Measurements from ENCODE around the gene OPN5. TPM values are rescaled to one million over a fixed set of nuclear protein-coding genes. Genes with fewer than 3 reads are reported as not detected.

OPN5 gene
- total and polyA plus RNA-seq, 3 donors from 2014 or later: 6.3 to 17.3 (median 7.3) TPM

GRCh38 chr6:47749757-47750156 lies 32.1 kb upstream of the OPN5 start:
- Histone ChIP-seq H3K4me3 (no peak overlapping the region), H3K4me1 (no peaks in the 10 kb centered on the region), H3K27me3 (no peaks in the 10 kb centered on the region), H3K36me3 (ENCODE audit: low read depth, missing control alignments) (no peaks in the 10 kb centered on the region), H3K27ac (no peak overlapping the region), H3K9me3 (no peaks in the 10 kb centered on the region)
- no peak for TF ChIP-seq CTCF (IDR thresholded peaks at IDR 0.05)
- TF ChIP-seq POLR2A (IDR thresholded peaks at IDR 0.05): no peak
- 69 to 70% methylated on average over 1 of the region's 1 CpG for WGBS, 2 donors
- DNase-seq: no peak
- intact Hi-C loops (cut with DNase I; ENCODE audit: low total_unique reads): no loop called here

GRCh38 chr6:47752801-47753200 lies 29.0 kb upstream of the OPN5 start:
- intact Hi-C loops (cut with DNase I; ENCODE audit: low total_unique reads): no loop called here
- DNase-seq: no peak
- H3K27ac ChIP-seq: no peak overlapping the region
- 75 to 81% methylated on average over 1 of the region's 1 CpG for WGBS, 2 donors
- H3K9me3 ChIP-seq: no peaks in the 10 kb centered on the region
- H3K4me3 ChIP-seq: no peak overlapping the region
- H3K27me3 ChIP-seq: no peaks in the 10 kb centered on the region
- H3K4me1 ChIP-seq: no peaks in the 10 kb centered on the region
- no peak for TF ChIP-seq POLR2A (IDR thresholded peaks at IDR 0.05)
- TF ChIP-seq CTCF (IDR thresholded peaks at IDR 0.05): no peak
- no peaks in the 10 kb centered on the region for H3K36me3 ChIP-seq (ENCODE audit: low read depth, missing control alignments)

DNA sequence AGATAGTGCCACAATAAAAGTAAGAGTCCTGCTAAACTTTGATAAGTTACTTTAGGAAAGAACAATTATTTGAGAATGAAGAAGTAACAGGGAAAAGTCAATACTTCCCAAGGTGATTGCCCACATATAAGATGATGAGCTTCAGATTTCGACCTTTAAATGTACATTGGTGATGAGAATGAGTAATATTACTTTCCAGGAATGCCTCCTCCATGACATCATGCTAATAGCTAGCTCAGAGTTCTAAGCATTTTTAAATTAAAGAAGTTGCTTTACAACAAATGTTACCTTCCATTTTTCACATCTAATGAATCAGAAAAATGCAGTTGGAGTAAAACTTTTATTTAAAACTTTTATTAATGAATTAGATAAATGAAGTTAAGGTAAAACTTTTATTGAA lies 22.5 kb upstream of the OPN5 start:
- H3K27me3 ChIP-seq: no peaks in the 10 kb centered on the region
- intact Hi-C loops (cut with DNase I; ENCODE audit: low total_unique reads): no loop called here
- no peaks in the 10 kb centered on the region for H3K9me3 ChIP-seq
- WGBS, 2 donors: 57 to 64% methylated on average over 1 of the region's 1 CpG
- TF ChIP-seq CTCF (IDR thresholded peaks at IDR 0.05) (no peak), POLR2A (IDR thresholded peaks at IDR 0.05) (no peak)
- no peak for DNase-seq
- no peaks in the 10 kb centered on the region for H3K4me1 ChIP-seq
- H3K4me3 ChIP-seq: no peak overlapping the region
- no peak overlapping the region for H3K27ac ChIP-seq
- no peaks in the 10 kb centered on the region for H3K36me3 ChIP-seq (ENCODE audit: low read depth, missing control alignments)

DNA sequence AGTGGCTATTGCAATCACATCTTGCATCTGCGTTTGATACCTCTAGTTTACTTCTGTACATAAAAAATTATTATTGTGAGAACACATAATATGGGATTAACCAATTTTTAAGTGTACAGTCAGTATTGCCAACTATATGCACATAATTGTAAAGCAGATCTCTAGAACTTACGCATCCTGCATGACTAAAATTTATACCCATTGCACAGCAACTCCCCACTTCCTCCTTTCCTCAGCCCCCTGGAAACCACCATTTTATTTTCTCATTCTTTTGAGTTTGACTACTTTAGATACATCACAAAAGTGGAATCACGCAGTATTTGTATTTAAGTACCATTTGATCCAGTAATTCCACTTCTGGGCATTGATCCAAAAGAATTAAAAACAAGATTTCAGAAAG lies 19.3 kb upstream of the OPN5 start:
- H3K27me3 ChIP-seq: no peaks in the 10 kb centered on the region
- no peak overlapping the region for H3K27ac ChIP-seq
- no peaks in the 10 kb centered on the region for H3K36me3 ChIP-seq (ENCODE audit: low read depth, missing control alignments)
- intact Hi-C loops (cut with DNase I; ENCODE audit: low total_unique reads): no loop called here
- no peak overlapping the region for H3K4me3 ChIP-seq
- no peaks in the 10 kb centered on the region for H3K4me1 ChIP-seq
- DNase-seq: no peak
- no peaks in the 10 kb centered on the region for H3K9me3 ChIP-seq
- WGBS, 2 donors: 89 to 96% methylated on average over 3 of the region's 3 CpGs
- TF ChIP-seq CTCF (IDR thresholded peaks at IDR 0.05) (no peak), POLR2A (IDR thresholded peaks at IDR 0.05) (no peak)

DNA sequence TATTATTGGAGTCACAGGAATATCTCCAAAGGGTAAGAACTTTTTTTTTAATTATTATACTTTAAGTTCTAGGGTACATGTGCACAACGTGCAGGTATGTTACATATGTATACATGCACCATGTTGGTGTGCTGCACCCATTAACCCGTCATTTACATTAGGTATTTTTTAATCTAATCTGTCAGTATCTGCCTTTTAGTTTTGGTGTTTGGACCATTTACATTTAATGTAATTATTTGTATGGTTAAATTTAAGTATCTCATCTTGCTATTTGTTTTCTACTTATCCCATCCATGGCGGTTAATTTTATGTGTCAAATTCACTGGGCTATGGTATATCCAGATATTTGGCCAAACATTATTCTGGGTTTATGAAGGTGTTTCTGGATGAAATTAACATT lies 15.4 kb upstream of the OPN5 start:
- Histone ChIP-seq H3K4me1 (no peaks in the 10 kb centered on the region), H3K4me3 (no peak overlapping the region), H3K9me3 (no peaks in the 10 kb centered on the region), H3K27me3 (no peaks in the 10 kb centered on the region), H3K36me3 (ENCODE audit: low read depth, missing control alignments) (no peaks in the 10 kb centered on the region), H3K27ac (no peak overlapping the region)
- intact Hi-C loops (cut with DNase I; ENCODE audit: low total_unique reads): no loop called here
- WGBS, 2 donors: 91 to 92% methylated on average over 3 of the region's 3 CpGs
- TF ChIP-seq CTCF (IDR thresholded peaks at IDR 0.05): no peak
- TF ChIP-seq POLR2A (IDR thresholded peaks at IDR 0.05): no peak
- DNase-seq: no peak
